Muscle of leg (tissue), 11 donors: ENCODE data around the gene CDK8. TPM values are rescaled to one million over a fixed set of nuclear protein-coding genes. Genes with fewer than 3 reads are reported as not detected.

Experiments
- DNase-seq: peaks from one replicate; pipeline ENCODE4 v3.0.0; 2013
- H3K27ac ChIP-seq: one replicate; pipeline ENCODE4 v1.5.1; 2013; ENCODE audit warnings: mild to moderate bottlenecking, low read length, control low read depth
- H3K27me3 ChIP-seq: one replicate; pipeline ENCODE4 v1.6.1; 2013; ENCODE audit warnings: low read length; ENCODE audit not compliant: control insufficient read depth, insufficient read depth
- H3K36me3 ChIP-seq: one replicate; pipeline ENCODE4 v1.6.1; 2013; ENCODE audit warnings: low read length; ENCODE audit not compliant: control insufficient read depth, insufficient read depth
- H3K4me1 ChIP-seq: one replicate; pipeline ENCODE4 v1.6.1; 2013; ENCODE audit warnings: low read length; ENCODE audit not compliant: control insufficient read depth, insufficient read depth
- H3K4me3 ChIP-seq: one replicate; pipeline ENCODE4 v1.5.1; 2013; ENCODE audit warnings: low read length, control low read depth
- H3K9me3 ChIP-seq: replicated peaks from 2 replicates; pipeline ENCODE4 v1.6.1; 2013; ENCODE audit warnings: low read depth, low read length; ENCODE audit not compliant: control insufficient read depth
- WGBS: methylation state at CpG from one replicate; pipeline ENCODE4 v1.1.5; 2013; ENCODE audit warnings: missing lambda C conversion rate; ENCODE audit not compliant: insufficient coverage; 5-methylcytosine and 5-hydroxymethylcytosine counted together
- polyA plus RNA-seq, 8 donors: library from polyadenylated mRNA; unstranded; fragments of 120-200 nt; gene quantifications; one replicate each; pipeline versions ENCODE4 v1.2.1 to v1.2.3, GENCODE V29; 2013; ENCODE audit warnings: inconsistent platforms in 1 of 8, low replicate concordance in 1 of 8; ENCODE audit not compliant: insufficient read length in 8 of 8, insufficient read depth in 1 of 8
- total RNA-seq: library from RNA; stranded (reverse); fragments of 120-200 nt; gene quantifications from one replicate; pipeline ENCODE4 v1.2.4, GENCODE V29; 2013

CDK8 gene
- total and polyA plus RNA-seq, 9 donors, result 17.3 to 30.0 (median 24.3) TPM

GRCh38 chr13:26448032-26448431 is 194.1 kb downstream of the CDK8 start:
- no peaks in the 10 kb centered on the region for H3K36me3 ChIP-seq
- no peak overlapping the region for H3K4me3 ChIP-seq
- no peak overlapping the region for H3K27ac ChIP-seq
- H3K4me1 ChIP-seq, result no peaks in the 10 kb centered on the region
- peak; percentile 44 for DNase-seq
- no CpG with 5 or more reads among the region's 2 CpGs for WGBS
- peaks cover 6% of the 10 kb centered on the region for H3K9me3 ChIP-seq
- no peaks in the 10 kb centered on the region for H3K27me3 ChIP-seq

- no CpG with 5 or more reads among the region's 2 CpGs for WGBS
These were observed 195.3 kb downstream of the CDK8 start for GRCh38 chr13:26449063-26449848.

More at GRCh38 chr13:26449063-26449848, 195.3 kb downstream of the CDK8 start:
- Histone ChIP-seq H3K36me3 (no peaks in the 10 kb centered on the region), H3K4me3 (no peak overlapping the region), H3K4me1 (no peaks in the 10 kb centered on the region), H3K9me3 (peaks cover 6% of the 10 kb centered on the region), H3K27me3 (no peaks in the 10 kb centered on the region), H3K27ac (no peak overlapping the region)
- DNase-seq, result no peak

Other genes starting within 250 kb of the CDK8 start
- gene SHISA2, start 202.1 kb upstream of the CDK8 start, total RNA-seq, result 96.6 TPM
- 10 to 100 TPM; 35.5 to 64.1 (median 52.8) TPM for gene SHISA2, start 202.1 kb upstream of the CDK8 start, polyA plus RNA-seq
- gene RNF6, start 31.8 kb upstream of the CDK8 start, total RNA-seq, result 23.8 TPM
- gene RNF6, start 31.8 kb upstream of the CDK8 start, polyA plus RNA-seq, result 10 to 100 TPM; 20.6 to 36.9 (median 29.2) TPM